IMR-90 (cell line): ENCODE results near the gene COL23A1. TPM values are rescaled to one million over a fixed set of nuclear protein-coding genes. Genes with fewer than 3 reads are reported as not detected.

Experiments
- ATAC-seq: fragments of 200-7000 bp; cut with Tn5 transposase; 2 replicates; pipeline ENCODE4 v1.9.1; 2020; ENCODE audit warnings: low read depth, mild to moderate bottlenecking, moderate library complexity
- BruUV-seq: library from RNA; stranded (reverse); fragments of 400-500 nt; replicated peaks from 2 replicates; lab custom pipeline; 2021; lab: Mats Ljungman, UMichigan
- CTCF ChIA-PET: fragments of 300-600 bp; formaldehyde crosslinking; extraction: SDS; loops from one replicate; lab custom pipeline; 2021; ENCODE audit warnings: antibody characterized with exemption; lab: Yijun Ruan, JAX
- POLR2A ChIA-PET: fragments of 300-600 bp; sonication (Branson Sonifier 250); formaldehyde crosslinking; loops from one replicate; lab custom pipeline; 2022; ENCODE audit warnings: antibody characterized with exemption; ENCODE audit not compliant: unreplicated experiment; lab: Charles Lee
- DNase-seq: peaks from one replicate; pipeline ENCODE4 v3.0.0; 2013
- H2AFZ ChIP-seq: replicated peaks from 2 replicates; pipeline ENCODE3; 2013; ENCODE audit warnings: low read length, mild to moderate bottlenecking; ENCODE audit not compliant: poor library complexity
- H2AK5ac ChIP-seq: 2 replicates; pipeline ENCODE4 v1.6.1; 2013; ENCODE audit warnings: low read depth, low read length, inconsistent platforms
- H2AK9ac ChIP-seq: replicated peaks from 2 replicates; pipeline ENCODE3; 2013; ENCODE audit warnings: mild to moderate bottlenecking, low read depth, low read length, moderate library complexity; ENCODE audit not compliant: poor library complexity
- H2BK120ac ChIP-seq: 2 replicates; pipeline ENCODE4 v1.6.1; 2013; ENCODE audit warnings: low read depth, low read length, inconsistent platforms
- H2BK15ac ChIP-seq: 3 replicates; pipeline ENCODE4 v1.6.1; 2013; ENCODE audit warnings: low read depth, low read length, inconsistent platforms
- H2BK20ac ChIP-seq: 2 replicates; pipeline ENCODE4 v1.6.1; 2013; ENCODE audit warnings: low read depth, mild to moderate bottlenecking, inconsistent platforms, low read length, moderate library complexity
- H2BK5ac ChIP-seq: 2 replicates; pipeline ENCODE4 v1.6.1; 2013; ENCODE audit warnings: mild to moderate bottlenecking, low read depth, low read length, inconsistent platforms; ENCODE audit not compliant: poor library complexity, severe bottlenecking
- H3K14ac ChIP-seq: replicated peaks from 2 replicates; pipeline ENCODE4 v1.6.1; 2013; ENCODE audit warnings: low read depth, low read length, inconsistent platforms
- H3K18ac ChIP-seq: 2 replicates; pipeline ENCODE4 v1.6.1; 2013; ENCODE audit warnings: low read depth, low read length, control low read depth
- H3K23ac ChIP-seq: 2 replicates; pipeline ENCODE4 v1.6.1; 2013; ENCODE audit warnings: low read depth, low read length, inconsistent platforms
- H3K27ac ChIP-seq: 2 replicates; pipeline ENCODE4 v1.5.1; 2013; ENCODE audit warnings: mild to moderate bottlenecking, control low read depth, low read length; ENCODE audit not compliant: insufficient read depth
- H3K27me3 ChIP-seq: 2 replicates; pipeline ENCODE4 v1.6.1; 2013; ENCODE audit warnings: low read length; ENCODE audit not compliant: control insufficient read depth, insufficient read depth
- H3K36me3 ChIP-seq: 2 replicates; pipeline ENCODE4 v1.6.1; 2013; ENCODE audit warnings: low read length, mixed read lengths; ENCODE audit not compliant: control insufficient read depth, insufficient read depth
- H3K4ac ChIP-seq: 2 replicates; pipeline ENCODE4 v1.6.1; 2013; ENCODE audit warnings: low read depth, low read length, inconsistent platforms
- H3K4me1 ChIP-seq: 2 replicates; pipeline ENCODE4 v1.6.1; 2013; ENCODE audit warnings: low read length, mixed read lengths; ENCODE audit not compliant: control insufficient read depth, insufficient read depth
- H3K4me2 ChIP-seq: 2 replicates; pipeline ENCODE4 v1.6.1; 2013; ENCODE audit warnings: low read depth, mild to moderate bottlenecking, control low read depth, low read length, moderate library complexity
- H3K4me3 ChIP-seq: 2 replicates; pipeline ENCODE4 v1.5.1; 2013; ENCODE audit warnings: low read depth, mild to moderate bottlenecking, control low read depth, low read length, moderate library complexity; ENCODE audit not compliant: insufficient read depth
- H3K56ac ChIP-seq: 2 replicates; pipeline ENCODE4 v1.6.1; 2013; ENCODE audit warnings: low read length, inconsistent platforms; ENCODE audit not compliant: insufficient read depth; ENCODE audit errors: extremely low read depth
- H3K79me1 ChIP-seq, 2 experiments: 2 replicates each; pipeline ENCODE4 v1.6.1; 2013; ENCODE audit warnings: low read length in 2 of 2, inconsistent platforms in 1 of 2, low read depth in 1 of 2
- H3K9ac ChIP-seq: 2 replicates; pipeline ENCODE4 v1.6.1; 2013; ENCODE audit warnings: low read depth, low read length, control low read depth
- H3K9me1 ChIP-seq: 2 replicates; pipeline ENCODE4 v1.6.1; 2013; ENCODE audit warnings: low read length, inconsistent platforms; ENCODE audit not compliant: insufficient read depth
- H3K9me3 ChIP-seq: 2 replicates; pipeline ENCODE4 v1.6.1; 2013; ENCODE audit warnings: low read length; ENCODE audit not compliant: control insufficient read depth, insufficient read depth
- H4K20me1 ChIP-seq: 2 replicates; pipeline ENCODE4 v1.6.1; 2013; ENCODE audit warnings: low read length, inconsistent platforms; ENCODE audit not compliant: insufficient read depth
- H4K5ac ChIP-seq: 2 replicates; pipeline ENCODE4 v1.6.1; 2013; ENCODE audit warnings: mild to moderate bottlenecking, low read depth, low read length, control low read depth
- H4K8ac ChIP-seq, 2 experiments: 2 replicates each; pipeline ENCODE4 v1.6.1; 2013; ENCODE audit warnings: low read depth in 2 of 2, low read length in 2 of 2, control low read depth in 1 of 2, inconsistent platforms in 1 of 2
- H4K91ac ChIP-seq: 2 replicates; pipeline ENCODE4 v1.6.1; 2013; ENCODE audit warnings: low read depth, low read length, inconsistent platforms; ENCODE audit not compliant: insufficient read depth
- BHLHE40 ChIP-seq: fragments of 150-350 bp; IDR thresholded peaks from 2 replicates; pipeline ENCODE4 v1.6.1; 2016; ENCODE audit warnings: mild to moderate bottlenecking, low read depth, low read length
- CEBPB ChIP-seq: IDR thresholded peaks from 2 replicates; pipeline ENCODE4 v1.6.1; 2012; ENCODE audit warnings: low read depth, low read length, improper control_type of control experiment
- CHD1 ChIP-seq: IDR thresholded peaks from 2 replicates; pipeline ENCODE4 v1.6.1; 2012; ENCODE audit warnings: low read depth, low read length, improper control_type of control experiment
- CTCF ChIP-seq: conservative IDR thresholded peaks from 2 replicates; pipeline ENCODE4 v1.5.1; 2012; ENCODE audit warnings: mild to moderate bottlenecking, low read depth, low read length, improper control_type of control experiment
- MAFK ChIP-seq: IDR thresholded peaks from 2 replicates; pipeline ENCODE4 v1.6.1; 2012; ENCODE audit warnings: low read depth, low read length, improper control_type of control experiment
- MAZ ChIP-seq: IDR thresholded peaks from 2 replicates; pipeline ENCODE4 v1.6.1; 2012; ENCODE audit warnings: low read depth, mild to moderate bottlenecking, low read length, improper control_type of control experiment, moderate library complexity, borderline replicate concordance
- POLR2A ChIP-seq: IDR thresholded peaks from 2 replicates; pipeline ENCODE4 v1.6.1; 2012; ENCODE audit warnings: mild to moderate bottlenecking, low read depth, low read length
- RAD21 ChIP-seq: IDR thresholded peaks from 2 replicates; pipeline ENCODE4 v1.6.1; 2012; ENCODE audit warnings: low read length, improper control_type of control experiment
- RCOR1 ChIP-seq: IDR thresholded peaks from 2 replicates; pipeline ENCODE4 v1.6.1; 2012; ENCODE audit warnings: mild to moderate bottlenecking, low read length, improper control_type of control experiment; ENCODE audit not compliant: insufficient replicate concordance
- RFX5 ChIP-seq: IDR thresholded peaks from 2 replicates; pipeline ENCODE4 v1.8.0; 2012; ENCODE audit warnings: low read depth, mild to moderate bottlenecking, low read length, moderate library complexity
- WGBS, 2 experiments: methylation state at CpG; one replicate each; pipeline versions ENCODE4 v1.1.5 to v1.1.7; 2013; ENCODE audit warnings: missing lambda C conversion rate in 2 of 2; ENCODE audit not compliant: insufficient read length in 1 of 2; ENCODE audit errors: extremely low coverage in 2 of 2; 5-methylcytosine and 5-hydroxymethylcytosine counted together
- dilution Hi-C: fragments of 300-500 bp; cut with HindIII; formaldehyde crosslinking; loops from one replicate; pipeline ENCODE4 v1.14.3; 2018; ENCODE audit warnings: low sequenced_read_pairs; ENCODE audit not compliant: unreplicated experiment
- in situ Hi-C: fragments of 300-500 bp; cut with MboI; formaldehyde crosslinking; loops from 3 replicates; pipeline ENCODE4 v1.14.3; 2019; ENCODE audit warnings: low sequenced_read_pairs, inconsistent platforms, mixed read lengths
- intact Hi-C: fragments of 100-400 bp; cut with micrococcal nuclease; formaldehyde crosslinking; loops from 2 replicates; pipeline ENCODE4 v1.10.0; 2022
- polyA plus RNA-seq, 3 experiments: library from polyadenylated mRNA; depleted of rRNA; stranded (reverse); fragments of >200 nt; gene quantifications; 2 replicates each; pipeline ENCODE4 v1.2.3, GENCODE V29; 2012; ENCODE audit warnings: low replicate concordance in 1 of 3
- total RNA-seq: library from RNA; depleted of rRNA; stranded (reverse); fragments of >200 nt; gene quantifications from 2 replicates; pipeline ENCODE4 v1.2.3, GENCODE V29; 2012
- TF ChIP-seq, protein P1 (sequence below): fragments of 150-350 bp; IDR thresholded peaks from 2 replicates; pipeline ENCODE4 v1.6.1; 2016; ENCODE audit warnings: low read depth, mild to moderate bottlenecking, low read length, moderate library complexity, borderline replicate concordance
- TF ChIP-seq, protein P2 (sequence below): fragments of 150-350 bp; IDR thresholded peaks from 2 replicates; pipeline ENCODE4 v1.6.1; 2017; ENCODE audit warnings: mild to moderate bottlenecking, antibody characterized with exemption, low read length, low read depth

COL23A1 gene
- total and polyA plus RNA-seq, 2 of the 4 experiments (the other 2 are of a cell fraction) = not detected

DNA sequence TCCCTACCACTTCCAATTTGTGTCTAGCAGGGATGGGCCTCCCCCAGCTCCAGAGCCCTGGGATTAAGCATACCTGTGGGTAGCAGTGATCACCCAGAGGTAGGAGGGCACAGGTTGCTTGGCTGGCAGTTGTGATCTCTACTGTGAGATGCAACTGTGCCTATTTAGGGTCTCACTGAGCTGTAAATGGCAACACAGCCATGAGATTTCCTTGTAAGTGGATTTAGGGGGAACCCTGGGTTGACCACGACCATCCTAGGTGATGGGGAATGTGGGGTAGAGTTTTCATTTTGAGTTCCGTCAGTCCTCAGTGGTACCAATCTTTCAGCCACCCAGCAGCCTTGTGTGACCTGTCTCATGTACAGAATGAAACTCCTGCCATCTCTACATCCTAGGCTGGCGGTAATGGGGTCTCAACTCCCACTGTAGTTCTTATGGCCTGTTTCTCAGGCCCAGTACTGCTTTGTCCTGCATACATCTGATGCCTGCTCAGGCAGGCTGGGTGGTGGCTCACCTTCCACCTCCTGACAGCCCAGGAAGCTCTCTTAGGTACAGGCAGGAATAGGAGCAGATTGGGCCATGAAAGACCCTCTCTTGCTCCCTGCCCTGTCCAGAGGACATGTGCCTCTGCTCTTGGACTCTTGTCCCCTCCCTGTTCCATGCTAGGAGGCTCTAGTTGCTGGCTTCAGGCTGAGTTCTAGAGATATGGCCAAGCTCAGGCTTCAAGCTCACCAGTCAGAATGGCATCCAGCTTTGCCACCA lies 377.8 kb downstream of the COL23A1 start:
- no peak for DNase-seq
- CTCF ChIA-PET = interaction anchor here (0.5 kb wide), 1 partner anchor 24 kb away, joined by 3 read pairs; no protein-coding TSS in a partner anchor
- peaks cover 34 to 70% of the 10 kb centered on the region in 2 experiments for H3K79me1 ChIP-seq
- BruUV-seq = no TSS peak
- peaks cover 60% of the 10 kb centered on the region for H4K20me1 ChIP-seq
- no peak for ATAC-seq
- H2BK5ac ChIP-seq = no peak overlapping the region
- peaks cover 81% of the 10 kb centered on the region for H3K36me3 ChIP-seq
- H3K56ac ChIP-seq = no peak overlapping the region
- WGBS, 2 experiments = no CpG with 5 or more reads among the region's 3 CpGs
- no peaks in the 10 kb centered on the region for H3K9me3 ChIP-seq
- H3K4me2 ChIP-seq = no peak overlapping the region
- H4K5ac ChIP-seq = no peak overlapping the region
- POLR2A ChIA-PET = no interaction called here
- no peak overlapping the region for H2BK20ac ChIP-seq
- no peaks in the 10 kb centered on the region for H3K27me3 ChIP-seq
- H2BK120ac ChIP-seq = no peak overlapping the region
- H3K4me3 ChIP-seq = no peak overlapping the region
- in situ Hi-C loops (no loop called here), dilution Hi-C loops (no loop called here), intact Hi-C loops (no loop called here)
- H3K9me1 ChIP-seq = peaks cover 15% of the 10 kb centered on the region; the same call in 1 of the 2 replicates
- H2BK15ac ChIP-seq = no peak overlapping the region
- H4K8ac ChIP-seq = no peak overlapping the region
- H3K27ac ChIP-seq = no peak overlapping the region
- no peaks in the 10 kb centered on the region for H3K4me1 ChIP-seq
- no peak overlapping the region for H4K91ac ChIP-seq
- H2AK5ac ChIP-seq = no peak overlapping the region
- no peak overlapping the region for H3K14ac ChIP-seq
- no peak overlapping the region for H2AK9ac ChIP-seq
- H3K23ac ChIP-seq = no peak overlapping the region
- no peak overlapping the region for H3K9ac ChIP-seq
- H2AFZ ChIP-seq = no peak overlapping the region
- no peak overlapping the region for H3K18ac ChIP-seq
- H3K4ac ChIP-seq = no peak overlapping the region
- TF ChIP-seq RCOR1 (no peak), MAZ (no peak), CTCF (no peak), RFX5 (no peak), MAFK (no peak), BHLHE40 (no peak), RAD21 (no peak), CHD1 (no peak), CEBPB (no peak), POLR2A (no peak; the same call in 1 of the 2 replicates)
- TF ChIP-seq, protein P1, sequence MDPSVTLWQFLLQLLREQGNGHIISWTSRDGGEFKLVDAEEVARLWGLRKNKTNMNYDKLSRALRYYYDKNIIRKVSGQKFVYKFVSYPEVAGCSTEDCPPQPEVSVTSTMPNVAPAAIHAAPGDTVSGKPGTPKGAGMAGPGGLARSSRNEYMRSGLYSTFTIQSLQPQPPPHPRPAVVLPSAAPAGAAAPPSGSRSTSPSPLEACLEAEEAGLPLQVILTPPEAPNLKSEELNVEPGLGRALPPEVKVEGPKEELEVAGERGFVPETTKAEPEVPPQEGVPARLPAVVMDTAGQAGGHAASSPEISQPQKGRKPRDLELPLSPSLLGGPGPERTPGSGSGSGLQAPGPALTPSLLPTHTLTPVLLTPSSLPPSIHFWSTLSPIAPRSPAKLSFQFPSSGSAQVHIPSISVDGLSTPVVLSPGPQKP = no peak
- TF ChIP-seq, protein P2, sequence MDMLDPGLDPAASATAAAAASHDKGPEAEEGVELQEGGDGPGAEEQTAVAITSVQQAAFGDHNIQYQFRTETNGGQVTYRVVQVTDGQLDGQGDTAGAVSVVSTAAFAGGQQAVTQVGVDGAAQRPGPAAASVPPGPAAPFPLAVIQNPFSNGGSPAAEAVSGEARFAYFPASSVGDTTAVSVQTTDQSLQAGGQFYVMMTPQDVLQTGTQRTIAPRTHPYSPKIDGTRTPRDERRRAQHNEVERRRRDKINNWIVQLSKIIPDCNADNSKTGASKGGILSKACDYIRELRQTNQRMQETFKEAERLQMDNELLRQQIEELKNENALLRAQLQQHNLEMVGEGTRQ = no peak
